Thyroid gland (tissue), 4 donors: ENCODE data around the gene PPP2R5C. TPM values are rescaled to one million over a fixed set of nuclear protein-coding genes. Genes with fewer than 3 reads are reported as not detected.

Experiments
- DNase-seq, 2 donors: peaks; one replicate each; pipeline ENCODE4 v3.0.0-alpha.2; 2019
- H3K27ac ChIP-seq, 3 donors: fragments of 200-600 bp; sonication (generic); 1 replicate in 2 of 3; 2 replicates in 1 of 3; pipeline ENCODE4 v1.5.1; 2016 to 2019; ENCODE audit warnings: mild to moderate bottlenecking in 1 of 3, moderate library complexity in 1 of 3
- H3K27me3 ChIP-seq: fragments of 200-600 bp; sonication (generic); one replicate; pipeline ENCODE4 v1.5.1; 2019
- H3K36me3 ChIP-seq, 2 donors: fragments of 200-600 bp; sonication (generic); one replicate each; pipeline ENCODE4 v1.5.1; 2016 to 2019
- H3K4me1 ChIP-seq, 2 donors: fragments of 200-600 bp; sonication (generic); one replicate each; pipeline ENCODE4 v1.5.1; 2017 to 2019
- H3K4me3 ChIP-seq, 3 donors: fragments of 200-600 bp; sonication (generic); replicated peaks in 1 of 3; 1 replicate in 2 of 3; 2 replicates in 1 of 3; pipeline ENCODE4 v1.5.1; 2016; ENCODE audit warnings: mild to moderate bottlenecking in 1 of 3
- H3K9me3 ChIP-seq: fragments of 200-600 bp; sonication (generic); one replicate; pipeline ENCODE4 v1.5.1; 2017
- POLR2A ChIP-seq, 2 donors: fragments of 450-650 bp; IDR thresholded peaks; one replicate each; pipeline ENCODE4 v1.6.1; 2017; ENCODE audit warnings: antibody characterized with exemption in 2 of 2, mild to moderate bottlenecking in 2 of 2, moderate library complexity in 1 of 2
- WGBS, 2 donors: methylation state at CpG; one replicate each; pipeline ENCODE4 v1.1.5; 2017; 5-methylcytosine and 5-hydroxymethylcytosine counted together
- intact Hi-C: fragments of 100-400 bp; cut with DNase I; formaldehyde crosslinking; loops from one replicate; pipeline ENCODE4 v1.15.1; 2023
- total RNA-seq, 4 donors: library from RNA; depleted of rRNA; stranded (reverse); fragments of >200 nt; gene quantifications; one replicate each; pipeline ENCODE4 v1.2.3, GENCODE V29; 2016
- TF ChIP-seq, protein P1 (sequence below), 6 experiments: fragments of 200-600 bp in 3 of 6; fragments of 450-650 bp in 3 of 6; sonication (generic) in 3 of 6; IDR thresholded peaks; one replicate each; pipeline ENCODE4 v1.5.1; 2016 to 2019; ENCODE audit warnings: antibody characterized with exemption in 6 of 6, mild to moderate bottlenecking in 2 of 6, inconsistent platforms in 1 of 6, moderate library complexity in 1 of 6

PPP2R5C gene
- total RNA-seq, 4 donors from 2014 or later: 105 to 209 (median 141) TPM

DNA sequence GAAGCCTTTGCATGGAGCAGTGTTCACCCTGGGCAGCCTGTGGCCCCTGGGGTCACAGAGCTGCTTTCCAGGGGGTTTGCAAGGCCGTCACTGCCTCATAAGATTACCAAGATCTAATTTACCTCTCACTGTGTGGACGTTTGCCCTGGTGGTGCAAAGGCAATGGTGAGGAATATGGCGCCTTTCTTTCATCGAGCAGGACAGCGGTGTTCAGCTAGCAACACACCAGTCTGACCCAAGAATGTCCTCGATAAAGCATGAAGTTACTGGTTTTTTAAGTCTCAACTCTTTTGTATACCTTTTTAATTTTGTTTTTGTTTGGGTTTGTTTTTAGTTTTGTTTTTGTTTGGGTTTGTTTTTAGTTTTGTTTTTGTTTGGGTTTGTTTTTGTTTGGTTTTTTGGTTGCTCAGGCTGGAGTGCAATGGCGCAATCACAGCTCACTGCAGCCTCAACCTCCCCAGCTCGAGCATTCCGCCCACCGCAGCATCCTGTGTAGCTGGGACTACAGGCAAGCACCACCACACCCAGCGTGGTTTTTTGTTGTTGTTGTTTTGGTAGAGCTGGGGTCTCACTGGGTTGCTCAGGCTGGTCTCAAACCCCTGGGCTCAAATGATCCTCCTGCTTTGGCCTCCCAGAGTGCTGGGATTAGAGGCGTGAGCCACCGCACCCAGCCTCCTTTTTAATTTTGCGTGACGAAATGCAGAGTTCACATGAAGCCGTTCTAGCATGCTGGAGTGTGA is 57.9 kb downstream of the PPP2R5C start:
- TF ChIP-seq, protein P1, sequence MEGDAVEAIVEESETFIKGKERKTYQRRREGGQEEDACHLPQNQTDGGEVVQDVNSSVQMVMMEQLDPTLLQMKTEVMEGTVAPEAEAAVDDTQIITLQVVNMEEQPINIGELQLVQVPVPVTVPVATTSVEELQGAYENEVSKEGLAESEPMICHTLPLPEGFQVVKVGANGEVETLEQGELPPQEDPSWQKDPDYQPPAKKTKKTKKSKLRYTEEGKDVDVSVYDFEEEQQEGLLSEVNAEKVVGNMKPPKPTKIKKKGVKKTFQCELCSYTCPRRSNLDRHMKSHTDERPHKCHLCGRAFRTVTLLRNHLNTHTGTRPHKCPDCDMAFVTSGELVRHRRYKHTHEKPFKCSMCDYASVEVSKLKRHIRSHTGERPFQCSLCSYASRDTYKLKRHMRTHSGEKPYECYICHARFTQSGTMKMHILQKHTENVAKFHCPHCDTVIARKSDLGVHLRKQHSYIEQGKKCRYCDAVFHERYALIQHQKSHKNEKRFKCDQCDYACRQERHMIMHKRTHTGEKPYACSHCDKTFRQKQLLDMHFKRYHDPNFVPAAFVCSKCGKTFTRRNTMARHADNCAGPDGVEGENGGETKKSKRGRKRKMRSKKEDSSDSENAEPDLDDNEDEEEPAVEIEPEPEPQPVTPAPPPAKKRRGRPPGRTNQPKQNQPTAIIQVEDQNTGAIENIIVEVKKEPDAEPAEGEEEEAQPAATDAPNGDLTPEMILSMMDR (IDR thresholded peaks at IDR 0.05): no peak
- TF ChIP-seq POLR2A (IDR thresholded peaks at IDR 0.05): no peak
- H3K27me3 ChIP-seq: no peaks in the 10 kb centered on the region
- no peak for DNase-seq
- H3K4me1 ChIP-seq: peaks cover 0 to 19% of the 10 kb centered on the region in 2 donors
- H3K27ac ChIP-seq: no peak overlapping the region
- no peak overlapping the region for H3K4me3 ChIP-seq
- intact Hi-C loops: no loop called here
- 91 to 92% methylated on average over 16 of the region's 16 CpGs for WGBS, 2 donors
- no peaks in the 10 kb centered on the region for H3K9me3 ChIP-seq
- no peaks in the 10 kb centered on the region for H3K36me3 ChIP-seq

DNA sequence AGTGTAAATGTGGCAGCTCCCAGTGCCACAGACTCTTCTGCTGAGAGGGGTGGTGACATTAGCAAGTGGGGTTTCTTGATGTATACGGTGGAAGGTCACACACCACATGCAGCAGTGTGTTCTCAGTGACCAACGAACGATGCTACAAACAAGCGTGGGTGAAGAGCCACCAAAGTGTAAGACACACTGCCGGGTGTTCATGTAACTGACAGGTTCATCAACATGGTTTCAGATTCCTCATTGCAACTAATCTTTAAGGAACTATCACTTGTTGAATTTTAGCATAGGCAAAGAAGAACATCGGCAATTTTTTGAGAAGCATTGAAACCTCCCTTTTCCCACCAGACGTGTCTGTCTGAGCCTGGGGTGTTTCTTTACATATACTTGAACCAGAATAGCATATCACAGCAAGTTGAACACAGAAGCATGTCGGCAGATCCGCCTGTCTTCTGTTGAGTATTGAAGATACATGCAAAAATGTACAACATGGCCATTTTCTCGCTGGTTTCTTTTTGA is 58.8 kb downstream of the PPP2R5C start:
- WGBS, 2 donors: 85 to 86% methylated on average over 10 of the region's 10 CpGs
- H3K9me3 ChIP-seq: no peaks in the 10 kb centered on the region
- H3K4me3 ChIP-seq: no peak overlapping the region
- intact Hi-C loops: no loop called here
- TF ChIP-seq, protein P1 (IDR thresholded peaks at IDR 0.05): no peak
- no peak for TF ChIP-seq POLR2A (IDR thresholded peaks at IDR 0.05)
- H3K36me3 ChIP-seq: no peaks in the 10 kb centered on the region
- H3K4me1 ChIP-seq: peaks cover 0 to 26% of the 10 kb centered on the region in 2 donors
- DNase-seq: no peak
- H3K27me3 ChIP-seq: no peaks in the 10 kb centered on the region
- H3K27ac ChIP-seq: no peak overlapping the region

DNA sequence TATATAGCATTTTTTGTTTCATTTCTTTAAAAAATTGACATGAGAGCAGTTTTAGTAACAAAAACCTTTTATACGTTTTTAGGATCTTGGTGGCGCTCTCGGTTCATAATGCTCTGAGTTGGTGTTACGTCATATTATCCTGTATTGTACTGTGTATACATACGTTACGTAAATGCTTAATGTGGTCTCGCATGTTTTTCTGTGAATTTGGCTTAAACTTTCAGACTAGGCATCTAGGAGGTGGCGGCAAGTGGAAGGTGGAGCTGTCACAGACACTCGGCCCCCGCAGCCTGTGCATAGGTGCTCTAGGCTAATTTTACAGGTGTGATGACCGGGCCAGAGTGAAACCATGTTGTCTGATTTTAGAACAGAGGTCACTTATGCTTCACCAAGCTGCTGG is 60.0 kb downstream of the PPP2R5C start:
- Histone ChIP-seq H3K27me3 (no peaks in the 10 kb centered on the region), H3K9me3 (no peaks in the 10 kb centered on the region), H3K4me3 (no peak overlapping the region), H3K27ac (no peak overlapping the region), H3K36me3 (no peaks in the 10 kb centered on the region), H3K4me1 (peaks cover 2 to 33% of the 10 kb centered on the region in 2 donors)
- WGBS, 2 donors: 93 to 94% methylated on average over 11 of the region's 11 CpGs
- TF ChIP-seq POLR2A (IDR thresholded peaks at IDR 0.05): no peak
- TF ChIP-seq, protein P1 (IDR thresholded peaks at IDR 0.05): no peak
- DNase-seq: no peak
- intact Hi-C loops: no loop called here

DNA sequence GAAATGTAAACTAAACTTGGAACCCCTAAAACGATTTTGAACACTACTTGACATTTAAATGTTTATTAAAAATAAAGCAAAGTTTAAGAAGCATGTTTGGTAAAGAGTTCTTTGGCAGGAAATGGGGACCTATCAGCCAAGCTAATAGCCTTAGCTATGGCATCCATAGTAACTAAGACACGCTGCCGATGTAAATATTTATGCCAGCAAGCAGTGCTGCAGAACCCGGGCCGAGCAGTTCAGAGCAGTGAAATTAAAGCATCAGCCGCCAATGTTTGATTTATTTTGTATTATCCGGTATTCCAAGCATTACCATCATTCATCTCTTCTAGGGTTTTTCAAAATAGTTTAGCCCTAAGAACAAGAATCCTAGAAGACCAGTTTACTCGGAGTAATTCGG is 61.6 kb downstream of the PPP2R5C start:
- intact Hi-C loops: no loop called here
- H3K4me3 ChIP-seq: no peak overlapping the region
- H3K27me3 ChIP-seq: no peaks in the 10 kb centered on the region
- peak overlapping the region in 2 of 3 donors; percentile 18 to 76 for H3K27ac ChIP-seq
- WGBS, 2 donors: 67 to 74% methylated on average over 9 of the region's 9 CpGs
- H3K9me3 ChIP-seq: no peaks in the 10 kb centered on the region
- no peak for DNase-seq
- peaks cover 5 to 33% of the 10 kb centered on the region in 2 donors for H3K4me1 ChIP-seq
- H3K36me3 ChIP-seq: no peaks in the 10 kb centered on the region
- no peak for TF ChIP-seq POLR2A (IDR thresholded peaks at IDR 0.05)
- TF ChIP-seq, protein P1 (IDR thresholded peaks at IDR 0.05): no peak

DNA sequence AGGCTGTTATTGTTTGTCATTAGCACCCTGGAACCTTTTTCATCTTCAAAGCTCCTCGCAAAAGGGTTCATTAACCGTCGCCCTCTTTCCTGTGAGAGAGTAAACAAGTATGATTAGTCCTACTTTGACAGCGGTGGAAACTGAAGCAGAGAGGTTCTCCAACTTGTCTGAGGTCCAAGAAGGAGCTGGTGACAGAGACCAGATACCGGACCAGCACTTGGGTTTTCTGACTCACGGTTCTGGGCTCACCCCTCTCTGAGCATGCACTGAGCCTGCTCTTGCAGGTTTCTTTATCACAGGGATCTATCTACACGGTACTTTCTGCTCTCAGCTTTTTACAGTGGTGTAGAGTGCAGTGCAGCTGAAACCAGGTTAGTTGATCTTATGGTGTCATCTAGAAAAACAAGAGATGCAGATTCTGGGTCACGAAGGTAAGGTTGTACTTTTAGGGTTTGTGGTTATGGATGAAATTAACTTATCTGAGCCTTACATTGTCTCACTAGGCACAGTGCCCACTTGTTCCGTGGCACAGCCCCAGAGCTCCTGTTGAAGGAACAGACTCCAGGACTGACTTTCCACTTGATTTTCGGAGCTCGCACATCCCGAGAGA is 62.1 kb downstream of the PPP2R5C start:
- H3K4me1 ChIP-seq: peaks cover 5 to 37% of the 10 kb centered on the region in 2 donors
- H3K9me3 ChIP-seq: no peaks in the 10 kb centered on the region
- no peaks in the 10 kb centered on the region for H3K27me3 ChIP-seq
- intact Hi-C loops: no loop called here
- H3K27ac ChIP-seq: peak overlapping the region in 2 of 3 donors; percentile 61 to 76
- peak in 1 of 2 donors; percentile 7 for TF ChIP-seq POLR2A (IDR thresholded peaks at IDR 0.05)
- TF ChIP-seq, protein P1 (IDR thresholded peaks at IDR 0.05): no peak
- H3K4me3 ChIP-seq: no peak overlapping the region
- H3K36me3 ChIP-seq: no peaks in the 10 kb centered on the region
- WGBS, 2 donors: 82 to 83% methylated on average over 12 of the region's 12 CpGs
- no peak for DNase-seq
